CD4-positive, alpha-beta T cell (primary cell): ENCODE measurements around the gene B3GAT2. TPM values are rescaled to one million over a fixed set of nuclear protein-coding genes. Genes with fewer than 3 reads are reported as not detected.
A peak's percentile ranks its signal among the peaks of the same experiment; 100 is the strongest.

Experiments
- ATAC-seq: fragments of 200-7000 bp; cut with Tn5 transposase; one replicate; pipeline ENCODE4 v1.10.0; 2022; ENCODE audit warnings: mild to moderate bottlenecking; ENCODE audit not compliant: poor library complexity
- CTCF ChIA-PET: fragments of 350-600 bp; sonication (Branson Sonifier 250); formaldehyde crosslinking; loops from one replicate; lab custom pipeline; 2021; ENCODE audit warnings: antibody characterized with exemption, inconsistent platforms; lab: Charles Lee
- POLR2A ChIA-PET: fragments of 350-600 bp; sonication (Branson Sonifier 250); formaldehyde crosslinking; loops from one replicate; lab custom pipeline; 2021; ENCODE audit warnings: antibody characterized with exemption, inconsistent platforms; lab: Charles Lee
- DNase-seq, 14 experiments: peaks; one replicate each; pipeline ENCODE4 v3.0.0-alpha.2; 2013 to 2020; ENCODE audit warnings: mixed read lengths in 2 of 14
- H3K27ac ChIP-seq, 2 donors: one replicate each; pipeline versions ENCODE4 v1.5.1 to v1.7.0; 2013; ENCODE audit warnings: low read length in 2 of 2, low read depth in 1 of 2, mild to moderate bottlenecking in 1 of 2
- H3K27me3 ChIP-seq, 2 experiments: 1 replicate in 1 of 2; 2 replicates in 1 of 2; pipeline versions ENCODE4 v1.6.1 to v1.7.0; 2013; ENCODE audit warnings: low read length in 2 of 2, control low read depth in 1 of 2, mild to moderate bottlenecking in 1 of 2, moderate library complexity in 1 of 2; ENCODE audit not compliant: insufficient read depth in 2 of 2, control insufficient read depth in 1 of 2
- H3K36me3 ChIP-seq: one replicate; pipeline ENCODE4 v1.6.1; 2013; ENCODE audit warnings: low read length, control low read depth; ENCODE audit not compliant: insufficient read depth
- H3K4me1 ChIP-seq: one replicate; pipeline ENCODE4 v1.6.1; 2013; ENCODE audit warnings: low read length, control low read depth; ENCODE audit not compliant: insufficient read depth
- H3K4me3 ChIP-seq: one replicate; pipeline ENCODE4 v1.5.1; 2013; ENCODE audit warnings: mild to moderate bottlenecking, low read length, moderate library complexity
- H3K9me3 ChIP-seq, 2 experiments: 1 replicate in 1 of 2; 2 replicates in 1 of 2; pipeline versions ENCODE4 v1.6.1 to v1.7.0; 2013; ENCODE audit warnings: low read length in 2 of 2, mild to moderate bottlenecking in 2 of 2, control low read depth in 1 of 2, moderate library complexity in 1 of 2; ENCODE audit not compliant: control insufficient read depth in 1 of 2, insufficient read depth in 1 of 2
- H3K27ac Mint-ChIP-seq: one replicate; pipeline ENCODE4 v1.8.0; 2020; ENCODE audit warnings: mixed read lengths
- H3K27me3 Mint-ChIP-seq: one replicate; pipeline ENCODE4 v1.8.0; 2021; ENCODE audit warnings: mixed read lengths
- H3K36me3 Mint-ChIP-seq: one replicate; pipeline ENCODE4 v1.8.0; 2021; ENCODE audit warnings: low read depth, mixed read lengths
- H3K4me1 Mint-ChIP-seq: one replicate; pipeline ENCODE4 v1.8.0; 2021; ENCODE audit warnings: low read depth, mixed read lengths
- H3K4me3 Mint-ChIP-seq: one replicate; pipeline ENCODE4 v1.8.0; 2020; ENCODE audit warnings: mild to moderate bottlenecking, mixed read lengths
- H3K9me3 Mint-ChIP-seq: one replicate; pipeline ENCODE4 v1.8.0; 2020; ENCODE audit warnings: mixed read lengths
- CTCF ChIP-seq: fragments of 200-600 bp; IDR thresholded peaks from one replicate; pipeline ENCODE4 v1.8.0; 2022; ENCODE audit warnings: antibody characterized with exemption, mild to moderate bottlenecking
- intact Hi-C, 2 experiments: fragments of 100-400 bp; cut with DNase I in 1 of 2; cut with micrococcal nuclease in 1 of 2; formaldehyde crosslinking; loops; one replicate each; pipeline versions ENCODE4 v1.15.1 to v1.9.0; 2023 to 2025; cut with DNase I, micrococcal nuclease
- total RNA-seq, 174 experiments: library from RNA in 2 of 174; stranded (reverse) in 2 of 174; gene quantifications; one replicate each; pipeline ENCODE4 v1.2.3 and lab custom pipeline; 2021 to 2026

B3GAT2 gene
- total RNA-seq, 2 experiments from 2014 or later = not detected

DNA sequence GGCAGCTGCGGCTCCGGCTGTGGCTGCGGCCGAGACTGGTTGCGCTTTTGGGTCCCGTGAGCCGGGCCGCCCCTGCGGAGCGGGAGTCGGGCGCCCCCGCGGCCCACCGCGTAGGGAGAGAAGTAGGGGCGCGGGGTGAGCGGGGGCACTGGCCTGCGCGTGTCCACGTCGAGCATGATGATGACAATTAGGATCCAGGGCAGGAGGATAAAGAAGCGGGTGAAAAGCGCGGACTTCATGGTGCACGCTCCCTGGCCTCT lies 739 bp downstream of the B3GAT2 start:
- TF ChIP-seq CTCF = peak; percentile 42
- peak overlapping the region; percentile 74 for H3K4me3 Mint-ChIP-seq
- Histone ChIP-seq H3K9me3 (peaks cover 0 to 4% of the 10 kb centered on the region in 2 experiments), H3K27me3 (peaks cover 28 to 61% of the 10 kb centered on the region in 2 experiments), H3K4me3 (peak overlapping the region; percentile 49), H3K36me3 (no peaks in the 10 kb centered on the region), H3K27ac (no peak overlapping the region), H3K4me1 (peaks cover 26% of the 10 kb centered on the region)
- ATAC-seq = no peak
- ChIA-PET CTCF (interaction anchor here (0.6 to 2.2 kb wide), 7 partner anchors 249 to 735 kb away, joined by 3 to 10 read pairs (median 5); no protein-coding TSS in a partner anchor), POLR2A (interaction anchor here (1.0 kb wide), 1 partner anchor 436 kb away, joined by 4 read pairs; no protein-coding TSS in a partner anchor)
- peaks cover 11% of the 10 kb centered on the region for H3K4me1 Mint-ChIP-seq
- H3K9me3 Mint-ChIP-seq = no peaks in the 10 kb centered on the region
- no peak overlapping the region for H3K27ac Mint-ChIP-seq
- peaks cover 77% of the 10 kb centered on the region for H3K27me3 Mint-ChIP-seq
- DNase-seq = no peak
- no peaks in the 10 kb centered on the region for H3K36me3 Mint-ChIP-seq
- intact Hi-C loops = loop anchor here (2.0 to 10.0 kb wide), 5 partner anchors 249 to 731 kb away; no protein-coding TSS in a partner anchor

- H3K4me1 Mint-ChIP-seq = peaks cover 11% of the 10 kb centered on the region
- TF ChIP-seq CTCF = peak; percentile 77
- intact Hi-C loops = loop anchor here (2.0 to 10.0 kb wide), 5 partner anchors 249 to 731 kb away; no protein-coding TSS in a partner anchor
- H3K9me3 Mint-ChIP-seq = no peaks in the 10 kb centered on the region
- Histone ChIP-seq H3K4me3 (peak overlapping the region; percentile 53), H3K27ac (no peak overlapping the region), H3K4me1 (peaks cover 26% of the 10 kb centered on the region), H3K36me3 (no peaks in the 10 kb centered on the region), H3K27me3 (peaks cover 28 to 61% of the 10 kb centered on the region in 2 experiments), H3K9me3 (peaks cover 0 to 4% of the 10 kb centered on the region in 2 experiments)
- POLR2A ChIA-PET = interaction anchor here (1.0 kb wide), 1 partner anchor 435 kb away, joined by 4 read pairs; no protein-coding TSS in a partner anchor
- DNase-seq = peak; percentile 71 to 90 (median 82)
- peaks cover 77% of the 10 kb centered on the region for H3K27me3 Mint-ChIP-seq
- peak overlapping the region; percentile 81 for H3K4me3 Mint-ChIP-seq
- H3K27ac Mint-ChIP-seq = no peak overlapping the region
- H3K36me3 Mint-ChIP-seq = no peaks in the 10 kb centered on the region
- CTCF ChIA-PET = interaction anchor here (0.6 to 2.2 kb wide), 7 partner anchors 248 to 735 kb away, joined by 3 to 10 read pairs (median 5); no protein-coding TSS in a partner anchor
- peak; percentile 92 for ATAC-seq
These were observed 1.2 kb downstream of the B3GAT2 start for GRCh38 chr6:70955441-70956190.

DNA sequence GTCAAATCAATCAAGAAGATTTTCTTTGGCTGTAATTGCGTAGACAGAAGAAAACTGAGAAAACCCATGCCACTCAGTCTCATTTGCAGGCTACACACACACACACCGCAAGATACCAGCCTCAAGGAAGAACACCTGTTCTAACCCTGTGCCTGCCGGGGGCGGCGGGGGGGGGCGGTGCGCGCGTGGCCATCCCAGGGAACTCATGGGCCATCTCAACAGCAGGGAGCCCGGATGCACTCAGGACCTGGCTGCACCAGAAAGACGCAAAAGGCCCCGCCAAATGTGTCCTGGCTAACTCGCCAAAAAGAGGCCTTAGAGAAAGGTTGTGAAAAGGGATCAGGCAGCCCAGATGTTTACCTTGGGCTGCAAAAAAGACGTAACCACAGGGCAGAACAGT lies 2.1 kb downstream of the B3GAT2 start:
- POLR2A ChIA-PET = no interaction called here
- Mint-ChIP-seq H3K9me3 (no peaks in the 10 kb centered on the region), H3K36me3 (no peaks in the 10 kb centered on the region), H3K27me3 (peaks cover 69% of the 10 kb centered on the region), H3K4me1 (peaks cover 11% of the 10 kb centered on the region), H3K27ac (no peak overlapping the region), H3K4me3 (peak overlapping the region; percentile 81)
- no peaks in the 10 kb centered on the region for H3K36me3 ChIP-seq
- peaks cover 0 to 4% of the 10 kb centered on the region in 2 experiments for H3K9me3 ChIP-seq
- intact Hi-C loops = loop anchor here (5.0 to 10.0 kb wide), 4 partner anchors 252 to 730 kb away; no protein-coding TSS in a partner anchor
- no peak for TF ChIP-seq CTCF
- H3K4me3 ChIP-seq = no peak overlapping the region
- DNase-seq (no peak), ATAC-seq (no peak)
- CTCF ChIA-PET = no interaction called here
- peaks cover 28 to 56% of the 10 kb centered on the region in 2 experiments for H3K27me3 ChIP-seq
- peaks cover 26% of the 10 kb centered on the region for H3K4me1 ChIP-seq
- H3K27ac ChIP-seq = no peak overlapping the region
